ENCODE data around the gene RPSA.
"Not testable (repeated sequence)": the region's sequence is repeated elsewhere in the genome, so short reads cannot be mapped to it uniquely, and the experiment has no call there.

GRCh38 chr3:39370450-39370849 is 36.1 kb upstream of the RPSA start:
- not testable (repeated sequence) for TF ChIP-seq CTCF (conservative IDR thresholded peaks at IDR 0.05; ENCODE audit: low read depth in 2 of 2); REST (IDR thresholded peaks at IDR 0.05; ENCODE audit: unreplicated experiment); EZH2 (IDR thresholded peaks at IDR 0.05; ENCODE audit: low read depth, unreplicated experiment); EZH2phosphoT487 (IDR thresholded peaks at IDR 0.05; ENCODE audit: unreplicated experiment); NANOG (IDR thresholded peaks at IDR 0.05; ENCODE audit: borderline replicate concordance); POLR2AphosphoS5 (IDR thresholded peaks at IDR 0.05; ENCODE audit: low read depth); ZNF462 (CRISPR knock-in tag; IDR thresholded peaks at IDR 0.05)
